Measurements from ENCODE around the gene RPGRIP1. TPM values are rescaled to one million over a fixed set of nuclear protein-coding genes. Genes with fewer than 3 reads are reported as not detected.
"Not testable (repeated sequence)": the region's sequence is repeated elsewhere in the genome, so short reads cannot be mapped to it uniquely, and the experiment has no call there.

RPGRIP1 gene
- total RNA-seq, 2 donors from 2014 or later = 0.40 TPM; not detected in 1

GRCh38 chr14:21268617-21269251 is 11.1 kb upstream of the RPGRIP1 start:
- H3K4me1 ChIP-seq = peaks cover 9% of the 10 kb centered on the region
- DNase-seq = peak; percentile 45
- intact Hi-C loops (cut with DNase I) = no loop called here
- peak overlapping the region; percentile 92 for H3K27ac ChIP-seq
- peak overlapping the region; percentile 75 for H3K4me3 ChIP-seq
- H3K27me3 ChIP-seq = no peaks in the 10 kb centered on the region
- H3K9ac ChIP-seq (ENCODE audit: low read depth in 2 of 2, low read length in 2 of 2) = peak overlapping the region; percentile 95 to 98
- no peak for TF ChIP-seq CTCF (IDR thresholded peaks at IDR 0.05)
- no peaks in the 10 kb centered on the region for H3K9me3 ChIP-seq
- no peaks in the 10 kb centered on the region for H3K36me3 ChIP-seq

GRCh38 chr14:21269252-21270046 is 10.4 kb upstream of the RPGRIP1 start, which contains the start of gene HNRNPC:
HNRNPC (minus strand) TSS chr14:21269442; CDS start chr14:21234193, 35,249 bp downstream.
- Histone ChIP-seq H3K27me3 (no peaks in the 10 kb centered on the region), H3K9me3 (no peaks in the 10 kb centered on the region), H3K4me3 (peak within 1 kb of the TSS; percentile 75), H3K4me1 (peaks cover 8% of the 10 kb centered on the region), H3K36me3 (no peaks in the 10 kb centered on the region), H3K27ac (peak within 1 kb of the TSS; percentile 92), H3K9ac (ENCODE audit: low read depth in 2 of 2, low read length in 2 of 2) (peak within 1 kb of the TSS; percentile 95 to 98)
- TF ChIP-seq CTCF (IDR thresholded peaks at IDR 0.05) = no peak
- intact Hi-C loops (cut with DNase I) = no loop called here
- DNase-seq = peak; percentile 100

GRCh38 chr14:21272661-21273060 is 7.2 kb upstream of the RPGRIP1 start:
- DNase-seq; H3K4me1 ChIP-seq; H3K9ac ChIP-seq (ENCODE audit: low read depth in 2 of 2, low read length in 2 of 2); H3K27me3 ChIP-seq; H3K27ac ChIP-seq; H3K36me3 ChIP-seq; H3K4me3 ChIP-seq; intact Hi-C loops (cut with DNase I); H3K9me3 ChIP-seq: not testable (repeated sequence)

- Histone ChIP-seq H3K9ac (ENCODE audit: low read depth in 2 of 2, low read length in 2 of 2) (no peak overlapping the region), H3K27me3 (no peaks in the 10 kb centered on the region), H3K9me3 (no peaks in the 10 kb centered on the region), H3K4me3 (no peak overlapping the region), H3K27ac (no peak overlapping the region), H3K4me1 (no peaks in the 10 kb centered on the region), H3K36me3 (no peaks in the 10 kb centered on the region)
- TF ChIP-seq CTCF (IDR thresholded peaks at IDR 0.05) = no peak
- intact Hi-C loops (cut with DNase I) = no loop called here
- DNase-seq = no peak
Observed at GRCh38 chr14:21275261-21275858, 4.5 kb upstream of the RPGRIP1 start.

GRCh38 chr14:21278632-21279031 is 1.3 kb upstream of the RPGRIP1 start:
- DNase-seq = no peak
- intact Hi-C loops (cut with DNase I) = no loop called here
- Histone ChIP-seq H3K36me3 (no peaks in the 10 kb centered on the region), H3K27ac (no peak overlapping the region), H3K4me3 (no peak overlapping the region), H3K9ac (ENCODE audit: low read depth in 2 of 2, low read length in 2 of 2) (no peak overlapping the region), H3K9me3 (no peaks in the 10 kb centered on the region), H3K27me3 (no peaks in the 10 kb centered on the region), H3K4me1 (no peaks in the 10 kb centered on the region)
- no peak for TF ChIP-seq CTCF (IDR thresholded peaks at IDR 0.05)

- H3K9me3 ChIP-seq; H3K9ac ChIP-seq (ENCODE audit: low read depth in 2 of 2, low read length in 2 of 2); H3K4me3 ChIP-seq; intact Hi-C loops (cut with DNase I); H3K27ac ChIP-seq; H3K27me3 ChIP-seq; H3K4me1 ChIP-seq; DNase-seq; H3K36me3 ChIP-seq: not testable (repeated sequence)
Observed at GRCh38 chr14:21281917-21282316, 2.0 kb downstream of the RPGRIP1 start.

- H3K9ac ChIP-seq (ENCODE audit: low read depth in 2 of 2, low read length in 2 of 2); H3K36me3 ChIP-seq; H3K27ac ChIP-seq; H3K27me3 ChIP-seq; intact Hi-C loops (cut with DNase I); H3K4me3 ChIP-seq; H3K9me3 ChIP-seq; H3K4me1 ChIP-seq; DNase-seq: not testable (repeated sequence)
Observed at GRCh38 chr14:21286516-21286915, 6.6 kb downstream of the RPGRIP1 start.

All from colonic mucosa (tissue), 4 donors.